G401.6 (cell line): ENCODE measurements around the gene ATP6V1E1.
"Not testable (repeated sequence)": the region's sequence is repeated elsewhere in the genome, so short reads cannot be mapped to it uniquely, and the experiment has no call there.

Experiments
- FAIRE-seq: peaks from 2 replicates; lab custom pipeline; 2012; peaks lifted over from hg19 to GRCh38; lab: Jason Lieb, UNC

ATP6V1E1 gene

DNA sequence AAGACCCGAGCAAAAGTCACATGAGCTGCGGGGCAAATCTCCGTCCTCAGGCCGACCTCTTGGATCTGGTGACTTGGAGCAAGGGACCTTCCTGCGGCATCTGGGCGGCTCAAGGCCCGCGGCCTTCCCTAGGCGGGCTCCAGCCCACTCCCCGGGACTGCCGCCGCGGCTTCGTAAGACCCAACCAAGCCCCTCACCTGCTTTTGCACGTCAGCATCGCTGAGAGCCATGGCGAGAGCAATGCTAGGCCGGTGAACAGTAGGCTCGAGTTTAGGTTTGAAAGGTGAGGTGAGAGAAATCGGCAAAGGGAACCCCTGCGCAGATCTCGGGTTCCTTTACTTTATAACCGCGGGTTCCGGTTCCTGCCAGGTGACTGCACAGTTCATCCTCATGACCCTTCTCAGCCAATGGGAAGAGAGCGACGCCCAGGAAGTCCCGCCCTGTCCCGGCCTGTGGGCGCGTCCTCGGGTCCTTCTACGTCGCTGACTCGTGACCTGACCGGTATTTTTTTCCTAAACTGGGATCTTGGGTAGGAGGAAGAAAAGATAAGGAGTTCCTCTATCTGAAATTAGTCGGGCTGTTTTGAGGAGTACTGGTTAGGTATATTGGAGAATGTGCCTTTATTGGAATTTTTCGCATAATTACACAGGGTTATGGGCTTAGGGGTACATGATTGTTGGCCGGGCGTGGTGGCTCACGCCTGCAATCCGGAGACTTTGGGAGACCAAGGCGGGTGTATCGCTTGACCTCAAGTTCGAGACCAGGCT is at the start of gene ATP6V1E1:
Gene ATP6V1E1, minus strand, starts transcription at position 344 of the 767 bp plus-strand sequence. Its CDS starts 114 bp downstream, at position 230.
- peak; percentile 99 for FAIRE-seq

DNA sequence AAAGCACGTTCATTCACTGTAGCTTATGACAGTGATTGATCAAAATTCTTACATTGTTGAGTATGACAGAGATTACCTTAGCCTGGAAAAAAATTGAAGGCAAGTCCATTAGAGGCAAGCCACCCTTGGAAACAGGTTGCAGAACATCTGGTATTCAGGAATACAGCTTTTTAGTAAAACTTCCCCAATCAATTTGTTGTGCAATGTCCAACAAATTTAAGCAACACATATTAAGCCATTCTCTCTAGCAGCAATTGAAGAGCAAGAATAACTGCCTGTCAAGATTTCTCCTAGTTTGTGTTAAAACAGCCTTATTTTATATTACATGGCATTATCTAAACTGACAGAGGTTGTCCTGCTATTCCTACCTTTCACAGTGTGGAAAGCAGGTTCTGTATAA is 47.0 kb upstream of the ATP6V1E1 start:
- no peak for FAIRE-seq

DNA sequence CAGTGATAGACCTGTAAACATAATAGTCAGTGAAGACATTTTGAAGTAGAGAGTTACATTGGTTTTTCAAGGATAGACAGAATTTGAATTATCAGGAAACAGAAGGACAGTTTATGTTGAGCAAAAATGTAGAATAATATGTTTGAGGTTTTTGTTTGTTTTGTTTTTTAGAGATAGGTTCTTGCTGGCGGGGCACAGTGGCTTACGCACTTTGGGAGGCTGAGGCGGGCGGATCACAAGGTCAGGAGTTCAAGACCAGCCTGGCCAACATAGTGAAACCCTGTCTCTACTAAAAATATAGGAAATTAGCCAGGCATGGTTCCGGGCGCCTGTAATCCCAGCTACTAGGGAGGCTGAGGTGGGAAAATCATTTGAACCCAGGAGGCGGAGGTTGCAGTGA is 45.6 kb upstream of the ATP6V1E1 start:
- FAIRE-seq: no peak

DNA sequence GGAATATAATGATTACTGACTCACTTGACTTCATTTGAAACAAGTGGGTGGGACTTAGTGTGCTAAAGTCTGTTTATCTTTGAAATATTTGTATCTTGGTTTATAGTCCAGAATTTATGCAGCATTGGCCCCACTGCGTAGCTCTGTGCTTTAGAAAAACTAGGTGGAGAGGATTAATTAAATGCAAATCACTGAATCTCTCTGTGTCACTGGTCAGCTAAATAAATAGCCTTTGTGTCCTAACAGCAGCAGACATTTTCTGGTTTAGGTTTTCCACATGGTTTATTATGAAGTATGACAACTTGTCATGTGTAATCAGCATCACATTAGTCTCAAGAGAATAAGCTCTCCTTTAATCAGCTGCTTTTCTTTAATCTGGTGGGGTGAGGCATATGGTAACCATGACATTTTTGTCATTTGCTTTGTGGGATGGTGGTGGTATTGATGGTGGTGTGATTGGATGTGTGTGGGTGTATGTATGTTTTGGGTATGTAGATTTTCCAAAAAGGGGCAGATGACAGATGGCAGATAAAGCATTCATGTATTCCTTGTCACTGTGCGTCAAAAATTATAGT is 44.0 kb upstream of the ATP6V1E1 start:
- no peak for FAIRE-seq

DNA sequence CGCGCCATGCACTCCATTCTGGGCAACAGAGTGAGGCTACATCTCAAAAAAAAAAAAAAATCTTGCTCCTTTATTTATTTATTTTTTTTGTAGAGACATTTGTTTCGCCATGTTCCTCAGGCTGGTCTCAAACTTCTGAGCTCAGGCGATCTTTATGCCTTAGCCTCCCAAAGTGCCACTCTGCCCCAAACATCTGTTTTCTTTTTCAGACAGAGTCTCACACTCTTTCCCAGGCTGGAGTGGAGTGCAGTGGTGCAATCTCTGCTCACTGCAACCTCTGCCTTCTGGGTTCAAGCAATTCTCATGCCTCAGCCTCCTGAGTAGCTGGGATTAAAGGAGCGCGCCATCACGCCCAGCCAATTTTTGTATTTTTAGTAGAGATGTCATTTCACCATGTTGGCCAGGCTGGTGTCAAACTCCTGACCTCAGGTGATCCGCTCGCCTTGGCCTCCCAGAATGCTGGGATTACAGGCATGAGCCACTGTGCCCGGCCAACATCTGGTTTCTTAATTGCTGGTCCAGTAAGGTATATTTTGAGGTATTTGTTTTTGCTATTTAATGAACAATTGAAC is 43.1 kb upstream of the ATP6V1E1 start:
- not testable (repeated sequence) for FAIRE-seq

DNA sequence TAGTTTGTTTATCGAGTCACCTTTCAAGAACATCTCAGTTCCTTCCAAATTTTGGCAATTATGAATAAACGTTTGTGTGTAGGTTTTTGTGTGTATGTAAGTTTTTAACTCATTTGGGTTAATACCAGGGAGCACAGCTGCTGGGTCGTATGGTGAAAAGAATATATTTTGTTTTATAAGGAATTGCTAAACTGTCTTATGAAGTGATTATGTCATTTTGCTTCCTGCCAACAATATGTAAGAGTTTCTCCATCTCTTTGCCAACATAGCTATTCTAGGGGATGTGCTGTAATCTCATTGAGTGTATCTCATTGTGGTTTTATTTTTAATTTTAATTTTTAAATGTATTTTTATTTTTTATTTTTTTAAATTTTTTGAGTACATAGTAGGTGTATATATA is 37.3 kb upstream of the ATP6V1E1 start:
- no peak for FAIRE-seq

DNA sequence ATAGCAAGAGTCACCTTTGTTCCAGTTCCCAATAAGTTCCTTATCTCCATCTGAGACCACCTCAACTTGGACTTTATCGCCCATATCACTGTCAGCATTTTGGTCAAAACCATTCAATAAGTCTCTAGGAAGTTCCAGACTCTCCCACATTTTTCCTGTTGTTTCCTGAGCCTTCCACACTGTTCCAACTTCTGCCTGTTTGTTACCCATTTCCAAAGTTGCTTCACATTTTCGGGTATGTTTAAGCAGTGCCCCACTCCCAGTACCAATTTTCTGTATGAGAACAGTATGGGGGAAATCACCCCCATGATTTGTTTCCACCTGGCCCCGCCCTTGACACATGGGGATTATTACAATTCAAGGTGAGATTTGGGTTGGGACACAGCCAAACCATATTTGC is 36.7 kb upstream of the ATP6V1E1 start:
- no peak for FAIRE-seq

DNA sequence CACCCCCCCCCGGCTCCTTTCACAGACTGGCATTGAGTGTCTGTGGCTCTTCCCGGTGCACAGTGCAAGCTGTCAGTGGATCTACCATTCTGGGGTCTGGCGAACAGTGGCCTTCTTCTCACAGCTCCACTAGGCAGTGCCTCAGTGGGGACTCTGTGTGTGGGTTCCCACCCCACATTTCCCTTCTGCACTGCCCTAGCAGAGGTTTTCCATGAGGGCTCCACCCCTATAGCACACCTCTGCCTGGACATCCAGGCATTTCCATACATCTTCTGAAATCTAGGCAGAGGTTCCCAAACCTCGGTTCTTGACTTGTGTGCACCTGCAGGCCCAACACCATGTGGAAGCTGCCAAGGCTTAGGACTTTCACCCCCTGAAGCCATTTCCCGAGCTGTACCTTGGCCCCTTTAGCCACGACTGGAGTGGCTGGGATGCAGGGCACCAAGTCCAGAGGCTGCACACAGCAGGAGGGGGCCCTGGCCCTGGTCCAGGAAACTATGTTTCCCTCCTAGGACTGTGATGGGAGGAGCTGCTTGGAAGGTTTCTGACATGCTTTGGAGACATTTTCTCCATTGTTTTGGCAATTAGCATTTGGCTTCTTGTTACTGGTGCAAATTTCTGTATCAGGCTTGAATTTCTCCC is 36.0 kb upstream of the ATP6V1E1 start:
- FAIRE-seq: no peak

DNA sequence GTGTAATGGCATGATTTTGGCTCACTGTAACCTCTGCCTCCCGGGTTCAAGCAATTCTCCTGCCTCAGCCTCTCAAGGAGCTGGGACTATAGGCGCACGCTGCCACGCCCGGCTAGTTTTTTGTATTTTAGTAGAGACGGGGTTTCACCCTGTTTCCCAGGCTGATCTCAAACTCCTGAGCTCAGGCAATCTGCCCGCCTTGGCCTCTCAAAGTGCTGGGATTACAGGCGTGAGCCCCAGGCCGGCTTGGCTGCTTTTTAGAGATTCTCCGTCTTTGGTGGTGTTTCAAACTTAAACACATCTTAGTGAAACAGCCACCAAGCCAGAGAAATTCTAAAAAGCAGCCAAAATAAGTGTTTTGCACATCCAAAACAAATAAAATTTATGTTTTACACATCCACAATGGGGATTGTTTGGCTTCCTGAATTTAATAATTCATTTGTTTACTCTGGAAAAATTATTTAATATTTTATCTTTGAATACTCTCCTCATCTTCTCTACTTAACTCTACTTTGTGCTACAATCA is 28.4 kb upstream of the ATP6V1E1 start:
- FAIRE-seq: no peak

DNA sequence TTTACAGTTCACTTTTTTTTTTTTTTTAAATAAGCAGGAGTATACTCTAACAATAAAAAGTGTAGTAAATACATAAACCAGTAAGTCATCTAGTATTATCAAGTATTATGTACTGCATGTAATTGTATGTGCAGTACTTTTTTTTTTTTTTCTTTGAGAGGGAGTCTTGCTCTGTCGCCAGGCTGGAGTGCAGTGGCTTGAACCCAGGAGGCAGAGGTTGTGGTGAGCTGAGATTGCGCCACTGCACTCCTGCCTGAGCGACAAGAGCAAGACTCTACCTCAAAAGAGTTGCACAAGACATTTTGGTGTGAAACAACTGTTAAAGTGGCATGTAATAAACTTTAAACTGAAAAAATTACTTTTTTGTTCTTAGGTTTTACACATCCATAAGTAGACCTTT is 26.7 kb upstream of the ATP6V1E1 start:
- FAIRE-seq: no peak

DNA sequence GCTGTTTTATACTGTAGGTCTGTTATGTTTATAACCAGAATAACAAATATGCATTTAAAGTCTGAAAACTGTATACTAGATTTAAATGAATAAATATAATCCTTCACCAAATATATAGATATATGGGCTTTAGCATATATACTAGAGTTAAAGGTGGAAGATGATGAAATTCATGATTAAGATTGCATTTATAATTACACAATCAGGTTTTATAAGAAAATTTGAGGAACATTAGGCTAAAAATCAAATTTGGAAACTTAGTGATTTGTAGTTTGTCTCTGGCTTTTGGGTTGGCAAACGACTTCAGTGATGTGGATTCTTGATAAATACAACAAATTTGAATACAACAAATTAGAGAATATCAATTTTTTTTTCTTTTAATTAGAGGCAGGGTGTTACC is 20.0 kb upstream of the ATP6V1E1 start:
- no peak for FAIRE-seq

DNA sequence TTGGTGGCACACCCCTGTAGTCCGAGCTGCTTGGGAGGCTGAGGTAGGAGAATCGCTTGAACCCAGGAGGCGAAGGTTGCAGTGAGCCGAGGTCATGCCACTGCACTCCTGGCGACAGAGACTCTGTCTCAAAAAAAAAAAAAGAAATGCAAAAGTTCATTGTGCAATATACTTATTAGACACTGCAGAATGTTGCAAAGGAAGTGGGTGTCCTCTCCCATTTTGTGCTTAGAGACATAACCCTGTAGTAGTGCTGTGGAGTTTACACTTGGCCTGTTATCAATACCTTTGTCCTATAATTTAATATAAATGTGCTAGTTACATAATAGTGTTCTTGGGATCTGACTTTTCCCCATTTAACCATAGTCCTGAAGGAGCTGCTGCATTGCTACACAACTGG is 19.4 kb upstream of the ATP6V1E1 start:
- FAIRE-seq: no peak

DNA sequence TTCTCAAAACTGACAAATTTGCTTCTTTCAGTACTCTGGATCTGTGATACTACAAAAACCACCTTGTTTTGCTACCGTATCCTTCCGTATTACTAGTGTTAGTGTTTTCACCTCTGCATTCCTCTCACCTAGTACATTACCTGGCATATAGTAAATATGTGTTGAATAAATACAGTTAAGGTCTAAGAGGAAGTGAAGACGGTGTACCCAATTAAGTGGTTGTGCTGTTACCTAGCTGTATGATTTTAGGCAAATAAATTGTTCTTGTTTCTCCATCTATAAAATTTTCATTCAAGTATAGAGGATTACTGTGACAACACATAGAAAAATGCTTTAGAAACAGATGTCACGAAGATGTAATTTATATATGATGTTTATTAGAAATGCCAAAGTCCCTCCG is 18.9 kb upstream of the ATP6V1E1 start:
- FAIRE-seq: no peak

DNA sequence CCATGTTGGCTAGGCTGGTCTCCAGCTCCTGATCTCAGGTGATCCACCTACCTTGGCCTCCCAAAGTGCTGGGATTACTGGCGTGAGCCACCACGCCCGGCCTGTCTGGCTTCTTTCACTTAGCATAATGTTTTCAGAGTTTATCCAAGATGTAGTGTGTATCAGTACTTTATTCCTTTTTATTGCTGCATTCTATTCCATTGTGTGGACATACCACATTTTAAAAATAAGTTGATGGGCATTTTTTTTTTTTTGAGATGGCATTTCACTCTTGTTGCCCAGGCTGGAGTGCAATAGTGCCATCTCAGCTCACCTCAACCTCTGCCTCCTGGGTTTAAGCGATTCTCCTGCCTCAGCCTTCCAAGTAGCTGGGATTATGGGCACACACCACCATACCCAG is 13.8 kb upstream of the ATP6V1E1 start:
- not testable (repeated sequence) for FAIRE-seq

DNA sequence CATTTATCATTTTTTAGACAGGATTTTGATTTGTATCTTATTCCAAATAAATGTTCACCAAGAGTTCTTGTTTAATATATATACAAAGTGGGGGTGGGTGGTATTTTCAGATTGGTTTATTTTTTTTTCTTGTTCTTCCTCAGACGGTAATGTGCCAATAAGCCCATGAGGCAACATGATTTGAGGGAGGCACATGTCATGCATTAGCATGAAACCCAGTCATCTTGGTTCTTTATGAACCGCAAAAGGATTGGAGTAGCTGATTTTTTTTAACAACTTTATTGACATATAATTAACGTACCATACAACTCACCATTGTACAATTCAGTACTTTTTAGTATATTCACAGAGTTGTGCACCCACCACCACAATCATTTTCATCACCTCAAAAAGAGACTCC is 12.7 kb upstream of the ATP6V1E1 start:
- no peak for FAIRE-seq

DNA sequence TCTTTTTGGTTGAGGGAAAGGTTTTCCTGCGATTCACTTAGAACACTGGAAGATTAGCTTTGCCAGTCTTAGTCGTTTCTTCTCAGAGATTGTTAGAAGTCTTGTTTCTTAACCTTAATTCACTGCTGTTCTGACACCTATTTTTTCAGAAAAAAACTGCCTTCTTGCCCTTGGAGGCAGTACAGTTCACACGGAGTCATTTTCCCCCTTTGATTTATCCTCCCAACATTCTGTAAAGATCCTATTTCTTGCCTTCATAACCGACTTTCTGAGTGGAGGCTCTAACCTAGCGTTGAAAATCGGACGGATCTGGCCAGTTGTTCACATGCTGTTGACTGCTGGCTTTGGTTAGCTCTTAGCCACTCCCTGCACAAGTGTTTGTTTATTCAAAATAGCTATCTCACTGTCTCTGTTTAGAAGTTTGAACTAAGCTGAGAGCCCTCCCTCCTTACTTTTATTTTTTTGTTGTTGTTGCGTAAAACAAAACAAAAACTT is 10.7 kb upstream of the ATP6V1E1 start:
- no peak for FAIRE-seq

DNA sequence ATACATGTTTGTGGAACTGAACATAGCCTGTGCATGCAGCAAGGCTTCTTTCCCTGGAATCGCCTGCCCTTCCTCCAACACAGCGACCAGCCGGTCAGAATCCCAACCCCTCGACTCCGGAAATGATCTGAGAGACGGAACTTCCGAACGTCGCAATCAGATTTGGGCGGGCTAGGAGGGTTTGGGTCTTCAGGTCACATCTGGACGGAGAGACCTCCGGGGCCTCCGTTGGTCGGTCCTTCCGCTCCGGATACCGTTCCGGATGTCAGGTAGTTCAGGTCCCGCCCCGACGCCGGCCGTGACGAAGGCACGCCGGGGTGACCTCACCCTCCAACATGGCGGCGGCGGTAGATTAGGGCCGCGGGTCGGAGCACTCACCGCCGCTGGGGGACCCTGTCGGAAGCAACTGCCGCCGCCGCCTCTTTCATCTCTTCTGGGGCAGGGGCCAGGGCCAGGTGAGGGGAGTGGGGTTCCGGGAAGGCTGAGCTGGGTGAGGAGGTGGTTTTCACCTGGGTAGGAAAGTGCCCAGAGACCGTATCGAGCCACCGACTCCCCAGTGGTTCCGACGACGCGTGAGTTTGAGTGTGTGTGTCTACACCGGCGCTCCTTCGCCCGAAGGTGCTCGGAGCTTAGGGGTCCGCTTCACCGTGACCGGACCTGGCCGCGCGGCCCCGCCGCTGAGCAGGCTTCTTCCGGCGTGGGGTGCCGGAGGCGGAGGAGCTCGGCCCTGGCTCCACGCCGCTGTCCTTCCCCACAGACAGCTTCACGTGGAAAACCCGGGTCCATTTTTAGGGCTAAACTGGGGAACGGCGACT is 10.1 kb upstream of the ATP6V1E1 start, which contains the start of gene BCL2L13:
Gene BCL2L13, plus strand, starts transcription at position 326 of the 815 bp plus-strand sequence. CDS start 16,955 bp downstream, outside the sequence.
- FAIRE-seq: peak; percentile 95

DNA sequence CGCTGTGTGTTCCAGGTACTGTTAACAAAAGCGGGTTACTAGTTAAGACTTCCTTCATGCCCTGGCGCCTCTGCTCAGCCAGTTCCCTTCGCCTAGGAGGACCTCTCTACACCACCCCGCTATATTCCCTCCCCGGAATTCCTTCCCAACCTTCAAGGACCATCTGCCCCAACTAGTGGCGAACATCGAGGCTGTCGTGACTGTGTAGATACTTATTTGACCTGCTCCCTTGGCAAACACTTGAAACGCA is 9.6 kb upstream of the ATP6V1E1 start:
- no peak for FAIRE-seq

DNA sequence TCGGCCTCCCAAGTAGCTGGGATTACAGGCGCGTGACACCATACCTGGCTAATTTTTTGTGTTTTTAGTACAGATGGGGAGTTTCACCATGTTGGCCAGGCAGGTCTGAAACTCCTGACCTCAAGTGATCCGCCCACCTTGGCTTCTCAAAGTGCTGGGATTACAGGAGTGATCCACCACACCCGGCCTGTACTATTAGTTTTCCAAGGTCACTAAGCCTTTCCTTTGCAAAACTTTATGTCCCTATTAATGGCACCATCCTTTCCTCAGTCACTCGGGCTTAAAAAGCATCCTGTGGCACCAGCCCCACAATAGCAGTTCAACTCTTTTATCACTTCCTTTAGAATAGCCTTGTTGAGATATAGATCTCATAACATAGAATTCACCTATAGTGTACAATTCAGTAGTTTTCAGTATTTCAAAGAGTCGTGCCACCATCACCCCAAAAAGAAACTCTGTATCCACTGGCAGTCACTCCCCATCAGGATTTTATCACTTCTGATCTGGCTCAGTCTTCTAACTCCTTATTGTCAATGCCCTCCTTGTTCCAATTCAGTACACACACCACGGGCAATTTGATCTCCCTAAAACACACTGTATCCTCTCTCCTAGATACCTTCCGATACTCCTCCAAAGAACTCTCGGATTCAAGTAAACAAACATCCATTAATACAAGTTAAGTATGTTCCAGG is 9.1 kb upstream of the ATP6V1E1 start:
- no peak for FAIRE-seq

DNA sequence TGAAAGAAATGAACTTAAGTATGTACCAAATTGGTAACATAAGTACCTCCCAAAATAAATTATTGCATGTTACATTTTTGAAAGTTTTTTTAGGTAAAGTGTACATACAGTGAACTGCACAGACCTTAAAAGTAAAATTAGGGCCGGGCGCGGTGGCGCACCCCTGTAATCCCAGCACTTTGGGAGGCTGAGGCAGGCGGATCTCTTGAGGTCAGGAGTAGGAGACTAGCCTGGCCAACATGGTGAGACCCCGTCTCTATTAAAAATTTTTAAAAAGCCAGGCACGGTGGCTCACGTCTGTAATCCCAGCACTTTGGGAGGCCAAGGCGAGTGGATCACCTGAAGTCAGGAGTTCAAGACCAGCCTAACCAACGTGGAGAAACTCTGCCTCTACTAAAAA is 8.3 kb upstream of the ATP6V1E1 start:
- FAIRE-seq: not testable (repeated sequence)

DNA sequence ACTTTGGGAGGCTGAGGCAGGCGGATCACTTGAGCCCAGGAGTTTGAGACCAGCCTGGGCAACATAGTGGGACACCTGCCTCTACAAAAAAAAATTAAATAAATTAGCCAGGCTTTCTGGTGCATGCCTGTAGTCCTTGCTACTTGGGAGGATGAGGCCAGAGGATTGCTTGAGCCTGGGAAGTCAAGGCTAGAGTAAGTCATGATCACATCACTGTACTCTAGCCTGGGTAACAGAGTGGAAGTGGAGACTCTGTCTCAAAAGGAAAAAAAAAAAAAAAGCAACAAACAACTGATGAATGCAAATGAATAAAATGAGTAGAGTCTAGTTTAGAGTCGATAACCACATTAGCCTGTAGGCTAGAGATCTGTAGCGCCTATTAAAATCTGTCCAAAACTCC is 6.1 kb upstream of the ATP6V1E1 start:
- FAIRE-seq: no peak

DNA sequence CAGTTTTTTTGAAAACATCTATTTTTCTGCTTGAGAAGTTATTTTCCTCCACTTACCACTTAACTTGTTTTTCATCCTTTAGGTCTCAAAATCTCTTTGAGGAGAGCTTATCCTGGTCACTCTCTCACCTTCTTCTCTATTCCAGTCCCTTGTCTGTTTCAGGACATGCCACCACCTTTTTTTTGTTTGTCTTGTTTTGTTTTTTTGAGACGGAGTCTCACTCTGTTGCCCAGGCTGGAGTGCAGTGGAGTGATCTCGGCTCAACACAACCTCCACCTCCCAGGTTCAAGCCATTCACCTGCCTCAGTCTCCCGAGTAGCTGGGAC is 5.4 kb upstream of the ATP6V1E1 start:
- no peak for FAIRE-seq
